Fibroblast of lung (primary cell): ENCODE results near the gene ACBD3. TPM values are rescaled to one million over a fixed set of nuclear protein-coding genes. Genes with fewer than 3 reads are reported as not detected.

ENCODE experiments used
- DNase-seq, 2 donors: peaks; one replicate each; pipeline versions ENCODE4 v3.0.0 to v3.0.0-alpha.2; 2010; ENCODE audit warnings: low read depth in 2 of 2
- H2AFZ ChIP-seq: 2 replicates; pipeline ENCODE4 v1.5.1; 2012; ENCODE audit warnings: low read length, control low read depth, inconsistent platforms
- H3K27ac ChIP-seq: 2 replicates; pipeline ENCODE4 v1.5.1; 2011; ENCODE audit warnings: low read length, control low read depth; ENCODE audit not compliant: insufficient read depth
- H3K27me3 ChIP-seq: 2 replicates; pipeline ENCODE4 v1.5.1; 2011; ENCODE audit warnings: mild to moderate bottlenecking, low read length; ENCODE audit not compliant: control insufficient read depth, insufficient read depth
- H3K36me3 ChIP-seq: 2 replicates; pipeline ENCODE4 v1.5.1; 2011; ENCODE audit warnings: low read length; ENCODE audit not compliant: control insufficient read depth, insufficient read depth
- H3K4me1 ChIP-seq: 2 replicates; pipeline ENCODE4 v1.5.1; 2011; ENCODE audit warnings: low read length; ENCODE audit not compliant: control insufficient read depth, insufficient read depth; ENCODE audit errors: extremely low read depth
- H3K4me2 ChIP-seq: 2 replicates; pipeline ENCODE4 v1.5.1; 2011; ENCODE audit warnings: low read length, control low read depth; ENCODE audit not compliant: insufficient read depth; ENCODE audit errors: extremely low read depth
- H3K4me3 ChIP-seq, 4 experiments: fragments of 200-600 bp in 1 of 4; sonication (generic) in 1 of 4; replicated peaks in 1 of 4; 2 replicates each; pipeline ENCODE4 v1.5.1; 2011 to 2016; ENCODE audit warnings: low read length in 4 of 4, low read depth in 3 of 4, mild to moderate bottlenecking in 3 of 4, control low read depth in 2 of 4, inconsistent platforms in 1 of 4, mixed read lengths in 1 of 4; ENCODE audit not compliant: insufficient read depth in 1 of 4; ENCODE audit errors: control extremely low read depth in 1 of 4
- H3K79me2 ChIP-seq: 2 replicates; pipeline ENCODE4 v1.5.1; 2012; ENCODE audit warnings: mild to moderate bottlenecking, low read length, inconsistent platforms; ENCODE audit not compliant: control insufficient read depth, insufficient read depth
- H3K9ac ChIP-seq: 2 replicates; pipeline ENCODE4 v1.5.1; 2011; ENCODE audit warnings: mild to moderate bottlenecking, low read length, control low read depth; ENCODE audit not compliant: insufficient read depth
- H3K9me3 ChIP-seq: 2 replicates; pipeline ENCODE4 v1.5.1; 2012; ENCODE audit warnings: low read depth, low read length; ENCODE audit not compliant: control insufficient read depth, insufficient read depth
- H4K20me1 ChIP-seq: 2 replicates; pipeline ENCODE4 v1.5.1; 2011; ENCODE audit warnings: low read length; ENCODE audit not compliant: control insufficient read depth, insufficient read depth; ENCODE audit errors: extremely low read depth
- EZH2 ChIP-seq: IDR thresholded peaks from 2 replicates; pipeline ENCODE4 v1.5.1; 2012; ENCODE audit warnings: low read length, control low read depth, mild to moderate bottlenecking; ENCODE audit errors: missing control alignments
- polyA minus RNA-seq: library from RNA; depleted of rRNA, polyadenylated mRNA; stranded (reverse); fragments of >200 nt; gene quantifications from 2 replicates; pipeline ENCODE4 v1.2.3, GENCODE V29; 2011; ENCODE audit warnings: low replicate concordance
- polyA plus RNA-seq, 2 donors: library from polyadenylated mRNA; depleted of rRNA in 1 of 2; stranded (reverse) in 1 of 2; unstranded in 1 of 2; fragments of >200 nt; gene quantifications; 2 replicates each; pipeline ENCODE4 v1.2.1, GENCODE V29; 2011 to 2012; ENCODE audit warnings: missing spikeins in 1 of 2
- total RNA-seq: library from RNA; depleted of rRNA; stranded (reverse); fragments of >200 nt; gene quantifications from 2 replicates; pipeline ENCODE4 v1.2.1, GENCODE V29; 2014
- TF ChIP-seq, protein P1 (sequence below), 2 donors: IDR thresholded peaks in 1 of 2; conservative IDR thresholded peaks in 1 of 2; 1 replicate in 1 of 2; 2 replicates in 1 of 2; pipeline ENCODE4 v1.5.1; 2011 to 2012; ENCODE audit warnings: low read length in 2 of 2, control low read depth in 1 of 2, inconsistent platforms in 1 of 2, low read depth in 1 of 2, mild to moderate bottlenecking in 1 of 2

Gene ACBD3
- total RNA-seq = 60.9 and 67.7 TPM in 2 replicates
- 62.3 and 85.0 TPM in 2 replicates for polyA plus RNA-seq
- polyA plus RNA-seq (2012) = 41.9 and 57.4 TPM in 2 replicates
- 8.3 and 13.1 TPM in 2 replicates for polyA minus RNA-seq

DNA sequence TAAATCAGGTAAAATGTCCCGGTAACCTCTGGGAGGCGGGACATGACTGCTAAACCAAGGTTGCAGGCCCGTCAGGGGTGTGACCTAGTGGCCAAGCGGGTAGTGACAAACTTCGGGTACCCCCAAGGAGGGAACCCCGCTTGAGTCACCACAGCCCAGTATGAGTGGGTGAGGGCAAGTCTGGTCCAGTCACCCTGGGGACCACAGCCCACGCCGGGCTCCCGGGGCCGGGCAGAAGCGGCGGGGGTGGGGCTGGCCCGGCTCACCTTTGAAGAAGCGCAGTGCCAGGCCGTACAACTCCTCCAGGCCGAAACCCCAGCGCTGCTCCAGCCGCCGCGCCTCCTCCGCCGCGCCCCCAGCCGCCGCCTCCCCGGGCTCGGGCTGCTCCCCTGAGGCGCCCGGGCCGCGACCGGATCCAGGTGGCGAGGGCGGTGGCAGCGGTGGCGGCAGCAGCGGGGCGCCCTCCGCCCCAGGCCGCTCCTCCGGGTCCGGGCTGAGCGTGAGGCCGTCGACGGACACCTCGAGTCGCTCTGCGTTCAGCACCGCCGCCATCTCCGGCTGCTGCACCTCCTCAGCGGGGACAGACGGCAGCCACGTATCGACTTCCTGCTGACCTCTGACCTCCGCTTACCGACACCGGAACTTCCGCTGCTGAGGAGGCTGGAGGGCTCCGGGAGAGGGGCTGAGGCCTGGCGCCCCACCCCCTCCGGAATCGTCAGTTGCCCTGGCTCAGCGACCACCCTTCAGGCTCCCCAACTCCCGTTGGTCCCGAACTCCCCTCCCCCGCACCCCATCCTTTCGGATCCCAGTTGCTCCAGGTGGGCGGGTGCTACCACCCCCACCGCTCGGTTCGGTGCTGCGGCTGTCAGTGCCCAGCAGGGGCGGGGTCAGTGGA lies at the start of gene ACBD3:
Gene ACBD3 (minus strand): TSS at position 618 of the 895 bp plus-strand sequence. CDS start 66 bp downstream, at position 552.
- Histone ChIP-seq H3K79me2 (peaks cover 56% of the 10 kb centered on the region), H3K36me3 (peaks cover 2% of the 10 kb centered on the region), H4K20me1 (peaks cover 6% of the 10 kb centered on the region), H3K4me1 (peaks cover 7% of the 10 kb centered on the region), H3K9ac (peak within 1 kb of the TSS; percentile 87), H3K27me3 (no peaks in the 10 kb centered on the region), H3K4me2 (peak within 1 kb of the TSS; percentile 92), H3K4me3 (peak within 1 kb of the TSS; percentile 81 to 98 (median 89)), H3K9me3 (no peaks in the 10 kb centered on the region), H2AFZ (peak within 1 kb of the TSS; percentile 95), H3K27ac (peak within 1 kb of the TSS; percentile 87)
- peak; percentile 87 for DNase-seq
- no peak for TF ChIP-seq EZH2
- TF ChIP-seq, protein P1, sequence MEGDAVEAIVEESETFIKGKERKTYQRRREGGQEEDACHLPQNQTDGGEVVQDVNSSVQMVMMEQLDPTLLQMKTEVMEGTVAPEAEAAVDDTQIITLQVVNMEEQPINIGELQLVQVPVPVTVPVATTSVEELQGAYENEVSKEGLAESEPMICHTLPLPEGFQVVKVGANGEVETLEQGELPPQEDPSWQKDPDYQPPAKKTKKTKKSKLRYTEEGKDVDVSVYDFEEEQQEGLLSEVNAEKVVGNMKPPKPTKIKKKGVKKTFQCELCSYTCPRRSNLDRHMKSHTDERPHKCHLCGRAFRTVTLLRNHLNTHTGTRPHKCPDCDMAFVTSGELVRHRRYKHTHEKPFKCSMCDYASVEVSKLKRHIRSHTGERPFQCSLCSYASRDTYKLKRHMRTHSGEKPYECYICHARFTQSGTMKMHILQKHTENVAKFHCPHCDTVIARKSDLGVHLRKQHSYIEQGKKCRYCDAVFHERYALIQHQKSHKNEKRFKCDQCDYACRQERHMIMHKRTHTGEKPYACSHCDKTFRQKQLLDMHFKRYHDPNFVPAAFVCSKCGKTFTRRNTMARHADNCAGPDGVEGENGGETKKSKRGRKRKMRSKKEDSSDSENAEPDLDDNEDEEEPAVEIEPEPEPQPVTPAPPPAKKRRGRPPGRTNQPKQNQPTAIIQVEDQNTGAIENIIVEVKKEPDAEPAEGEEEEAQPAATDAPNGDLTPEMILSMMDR (conservative IDR thresholded peaks at IDR 0.05 in 1 of 2, IDR thresholded peaks at IDR 0.05 in 1 of 2; ENCODE audit: low read depth in 1 of 2, low read length in 2 of 2) = peak in 1 of 2 donors; percentile 7

DNA sequence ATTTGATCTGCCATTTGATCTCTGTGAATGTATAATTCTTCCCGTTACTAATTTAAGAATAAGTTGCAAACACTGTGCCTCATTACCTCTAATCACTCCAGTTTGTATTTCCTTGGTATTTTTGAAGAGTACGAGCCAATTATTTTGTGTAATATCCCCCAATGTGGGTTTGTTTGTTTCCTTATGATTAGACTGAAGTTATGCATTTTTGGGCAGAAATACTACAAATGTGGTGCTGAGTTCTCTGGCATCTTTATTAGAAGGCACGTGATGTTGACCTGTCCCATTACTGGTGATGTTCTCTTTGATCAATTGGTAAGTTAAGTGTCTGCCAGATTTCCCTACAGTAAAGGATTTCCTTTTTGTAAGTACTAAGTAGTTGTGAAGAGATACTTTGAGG lies 47.3 kb upstream of the ACBD3 start:
- Histone ChIP-seq H3K4me3 (no peak overlapping the region), H4K20me1 (no peaks in the 10 kb centered on the region), H3K4me2 (no peak overlapping the region), H3K4me1 (no peaks in the 10 kb centered on the region), H3K9ac (no peak overlapping the region), H3K36me3 (no peaks in the 10 kb centered on the region), H2AFZ (no peak overlapping the region), H3K27ac (no peak overlapping the region), H3K27me3 (no peaks in the 10 kb centered on the region), H3K9me3 (no peaks in the 10 kb centered on the region), H3K79me2 (no peaks in the 10 kb centered on the region)
- DNase-seq = no peak
- TF ChIP-seq, protein P1 (conservative IDR thresholded peaks at IDR 0.05 in 1 of 2, IDR thresholded peaks at IDR 0.05 in 1 of 2; ENCODE audit: low read depth in 1 of 2, low read length in 2 of 2) = no peak
- no peak for TF ChIP-seq EZH2

DNA sequence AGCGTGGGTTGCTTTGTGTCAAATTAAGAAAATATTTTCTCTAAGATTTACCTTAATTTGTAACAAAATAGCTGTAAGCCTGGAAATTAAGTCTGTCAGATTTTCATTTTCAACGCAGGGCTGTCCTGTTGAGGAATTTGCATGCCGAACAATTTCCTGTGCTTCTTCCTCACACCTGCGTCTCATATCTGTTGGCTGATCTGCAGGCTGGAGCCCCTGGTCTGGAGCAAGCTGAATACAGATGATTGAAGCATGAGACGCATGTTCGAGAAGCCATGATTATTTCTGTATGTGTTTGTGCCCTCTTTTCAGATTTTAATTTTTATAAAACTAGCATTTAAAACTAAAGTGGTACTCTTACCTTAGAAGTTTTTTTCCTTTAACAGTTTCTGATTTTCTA lies 46.8 kb upstream of the ACBD3 start:
- H2AFZ ChIP-seq = no peak overlapping the region
- no peaks in the 10 kb centered on the region for H3K36me3 ChIP-seq
- no peaks in the 10 kb centered on the region for H3K4me1 ChIP-seq
- DNase-seq = no peak
- H3K27ac ChIP-seq = no peak overlapping the region
- H3K79me2 ChIP-seq = no peaks in the 10 kb centered on the region
- H3K27me3 ChIP-seq = no peaks in the 10 kb centered on the region
- no peaks in the 10 kb centered on the region for H4K20me1 ChIP-seq
- H3K4me3 ChIP-seq = no peak overlapping the region
- TF ChIP-seq, protein P1 (conservative IDR thresholded peaks at IDR 0.05 in 1 of 2, IDR thresholded peaks at IDR 0.05 in 1 of 2; ENCODE audit: low read depth in 1 of 2, low read length in 2 of 2) = no peak
- TF ChIP-seq EZH2 = no peak
- H3K9ac ChIP-seq = no peak overlapping the region
- no peak overlapping the region for H3K4me2 ChIP-seq
- no peaks in the 10 kb centered on the region for H3K9me3 ChIP-seq
